Measurements from ENCODE around the gene DUSP11. TPM values are rescaled to one million over a fixed set of nuclear protein-coding genes. Genes with fewer than 3 reads are reported as not detected.

The DUSP11 gene
- total and polyA plus RNA-seq, 9 of the 15 experiments (the other 6 are each of a cell fraction or from before 2014, with no cell fraction given): 20.7 to 79.8 (median 29.3) TPM

GRCh38 chr2:73762571-73762970 is 17.3 kb downstream of the DUSP11 start:
- Histone ChIP-seq H3K27me3 (ENCODE audit: control insufficient read depth in 2 of 2, insufficient read depth in 2 of 2, low read length in 2 of 2) (no peaks in the 10 kb centered on the region), H3K4me3 (no peak overlapping the region), H3K9me3 (replicated peaks; ENCODE audit: control insufficient read depth, insufficient read depth, low read depth, low read length) (no peaks in the 10 kb centered on the region), H3K36me3 (ENCODE audit: control insufficient read depth, insufficient read depth, low read length) (peaks cover 67% of the 10 kb centered on the region), H3K9me1 (ENCODE audit: control insufficient read depth, insufficient read depth, low read length) (no peaks in the 10 kb centered on the region), H3K4me2 (ENCODE audit: insufficient read depth, low read length) (no peak overlapping the region), H3K9ac (ENCODE audit: insufficient read depth in 1 of 2, low read depth in 2 of 2, low read length in 2 of 2) (no peak overlapping the region), H3K27ac (ENCODE audit: extremely low read depth, low read depth, low read length) (no peak overlapping the region), H2AFZ (ENCODE audit: low read depth, low read length) (no peak overlapping the region), H3K79me2 (ENCODE audit: control insufficient read depth, insufficient read depth, low read length) (no peaks in the 10 kb centered on the region), H4K20me1 (replicated peaks; ENCODE audit: control insufficient read depth, insufficient read depth, low read length) (no peaks in the 10 kb centered on the region), H3K4me1 (replicated peaks in 1 of 2; ENCODE audit: control insufficient read depth in 2 of 2, insufficient read depth in 2 of 2, low read length in 2 of 2) (no peaks in the 10 kb centered on the region)
- intact Hi-C loops (cut with micrococcal nuclease): no loop called here
- ChIA-PET POLR2A (no interaction called here), CTCF (ENCODE audit: low intra/inter-chr PET ratio) (no interaction called here)
- in situ Hi-C loops (cut with MboI): no loop called here
- TF ChIP-seq NR2C1 (IDR thresholded peaks at IDR 0.05) (no peak), NR2C1 (tag; IDR thresholded peaks at IDR 0.05) (no peak), NELFE (IDR thresholded peaks at IDR 0.05; ENCODE audit: insufficient read depth, insufficient read length) (no peak), PHF20 (IDR thresholded peaks at IDR 0.05; ENCODE audit: partially characterized antibody) (no peak), HMGN3 (IDR thresholded peaks at IDR 0.05; ENCODE audit: borderline replicate concordance, extremely low read depth, insufficient read length, low read depth, low read length) (no peak), ZBTB17 (CRISPR knock-in tag; IDR thresholded peaks at IDR 0.05) (no peak)
- BruUV-seq (replicated peaks): no TSS peak
- DNase-seq (ENCODE audit: extremely low read depth in 1 of 4, low spot score in 3 of 4): no peak
- ATAC-seq: no peak
- 100% methylated on average over 1 of the region's 1 CpG for WGBS (ENCODE audit: insufficient coverage, low coverage, missing lambda C conversion rate)
- FAIRE-seq: no peak

GRCh38 chr2:73759904-73760303 is 20.0 kb downstream of the DUSP11 start:
- Histone ChIP-seq H3K9ac (ENCODE audit: insufficient read depth in 1 of 2, low read depth in 2 of 2, low read length in 2 of 2) (no peak overlapping the region), H3K27me3 (ENCODE audit: control insufficient read depth in 2 of 2, insufficient read depth in 2 of 2, low read length in 2 of 2) (no peaks in the 10 kb centered on the region), H3K4me2 (ENCODE audit: insufficient read depth, low read length) (no peak overlapping the region), H3K4me3 (no peak overlapping the region), H3K9me1 (ENCODE audit: control insufficient read depth, insufficient read depth, low read length) (no peaks in the 10 kb centered on the region), H3K9me3 (replicated peaks; ENCODE audit: control insufficient read depth, insufficient read depth, low read depth, low read length) (no peaks in the 10 kb centered on the region), H3K27ac (ENCODE audit: extremely low read depth, low read depth, low read length) (no peak overlapping the region), H3K79me2 (ENCODE audit: control insufficient read depth, insufficient read depth, low read length) (no peaks in the 10 kb centered on the region), H3K36me3 (ENCODE audit: control insufficient read depth, insufficient read depth, low read length) (peaks cover 46% of the 10 kb centered on the region), H3K4me1 (replicated peaks in 1 of 2; ENCODE audit: control insufficient read depth in 2 of 2, insufficient read depth in 2 of 2, low read length in 2 of 2) (no peaks in the 10 kb centered on the region), H4K20me1 (replicated peaks; ENCODE audit: control insufficient read depth, insufficient read depth, low read length) (no peaks in the 10 kb centered on the region), H2AFZ (ENCODE audit: low read depth, low read length) (no peak overlapping the region)
- in situ Hi-C loops (cut with MboI): no loop called here
- intact Hi-C loops (cut with micrococcal nuclease): no loop called here
- DNase-seq (ENCODE audit: extremely low read depth in 1 of 4, low spot score in 3 of 4) (no peak), FAIRE-seq (no peak), ATAC-seq (no peak)
- ChIA-PET POLR2A (interaction anchor here (0.7 to 1.0 kb wide), 2 partner anchors 10 to 436 kb away, joined by 3 to 4 read pairs; no protein-coding TSS in a partner anchor), CTCF (ENCODE audit: low intra/inter-chr PET ratio) (no interaction called here)
- 91% methylated on average over 2 of the region's 2 CpGs for WGBS (ENCODE audit: insufficient coverage, low coverage, missing lambda C conversion rate)
- no TSS peak for BruUV-seq (replicated peaks)
- TF ChIP-seq ZNF583 (CRISPR knock-in tag; IDR thresholded peaks at IDR 0.05) (no peak), EGR1 (conservative IDR thresholded peaks at IDR 0.05) (no peak), PCBP2 (IDR thresholded peaks at IDR 0.05; ENCODE audit: low read depth, low read length, poor library complexity, severe bottlenecking) (no peak)
- TF ChIP-seq, protein P1, sequence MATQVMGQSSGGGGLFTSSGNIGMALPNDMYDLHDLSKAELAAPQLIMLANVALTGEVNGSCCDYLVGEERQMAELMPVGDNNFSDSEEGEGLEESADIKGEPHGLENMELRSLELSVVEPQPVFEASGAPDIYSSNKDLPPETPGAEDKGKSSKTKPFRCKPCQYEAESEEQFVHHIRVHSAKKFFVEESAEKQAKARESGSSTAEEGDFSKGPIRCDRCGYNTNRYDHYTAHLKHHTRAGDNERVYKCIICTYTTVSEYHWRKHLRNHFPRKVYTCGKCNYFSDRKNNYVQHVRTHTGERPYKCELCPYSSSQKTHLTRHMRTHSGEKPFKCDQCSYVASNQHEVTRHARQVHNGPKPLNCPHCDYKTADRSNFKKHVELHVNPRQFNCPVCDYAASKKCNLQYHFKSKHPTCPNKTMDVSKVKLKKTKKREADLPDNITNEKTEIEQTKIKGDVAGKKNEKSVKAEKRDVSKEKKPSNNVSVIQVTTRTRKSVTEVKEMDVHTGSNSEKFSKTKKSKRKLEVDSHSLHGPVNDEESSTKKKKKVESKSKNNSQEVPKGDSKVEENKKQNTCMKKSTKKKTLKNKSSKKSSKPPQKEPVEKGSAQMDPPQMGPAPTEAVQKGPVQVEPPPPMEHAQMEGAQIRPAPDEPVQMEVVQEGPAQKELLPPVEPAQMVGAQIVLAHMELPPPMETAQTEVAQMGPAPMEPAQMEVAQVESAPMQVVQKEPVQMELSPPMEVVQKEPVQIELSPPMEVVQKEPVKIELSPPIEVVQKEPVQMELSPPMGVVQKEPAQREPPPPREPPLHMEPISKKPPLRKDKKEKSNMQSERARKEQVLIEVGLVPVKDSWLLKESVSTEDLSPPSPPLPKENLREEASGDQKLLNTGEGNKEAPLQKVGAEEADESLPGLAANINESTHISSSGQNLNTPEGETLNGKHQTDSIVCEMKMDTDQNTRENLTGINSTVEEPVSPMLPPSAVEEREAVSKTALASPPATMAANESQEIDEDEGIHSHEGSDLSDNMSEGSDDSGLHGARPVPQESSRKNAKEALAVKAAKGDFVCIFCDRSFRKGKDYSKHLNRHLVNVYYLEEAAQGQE (IDR thresholded peaks at IDR 0.05; ENCODE audit: borderline replicate concordance): no peak
- TF ChIP-seq, protein P1 (CRISPR knock-in tag; IDR thresholded peaks at IDR 0.05; ENCODE audit: low read depth): no peak
